Activated B cell treated with CpG ODN at 0.5 μM for 24 hours (primary cell): ENCODE measurements around the gene LSR. TPM values are rescaled to one million over a fixed set of nuclear protein-coding genes. Genes with fewer than 3 reads are reported as not detected.

Experiments
- ATAC-seq: fragments of 200-7000 bp; cut with Tn5 transposase; one replicate; pipeline ENCODE4 v1.10.0; 2021; ENCODE audit warnings: low read depth, mild to moderate bottlenecking, moderate library complexity
- CTCF ChIA-PET: fragments of 350-600 bp; sonication (Branson Sonifier 250); formaldehyde crosslinking; loops from one replicate; lab custom pipeline; 2021; ENCODE audit warnings: antibody characterized with exemption; lab: Charles Lee
- POLR2A ChIA-PET: fragments of 350-600 bp; sonication (Branson Sonifier 250); formaldehyde crosslinking; loops from one replicate; lab custom pipeline; 2021; ENCODE audit warnings: antibody characterized with exemption; lab: Charles Lee
- DNase-seq: peaks from one replicate; pipeline ENCODE4 v3.0.0; 2022
- H3K27ac Mint-ChIP-seq: one replicate; pipeline ENCODE4 v1.8.0; 2020; ENCODE audit warnings: mixed read lengths
- H3K27me3 Mint-ChIP-seq: one replicate; pipeline ENCODE4 v1.8.0; 2021; ENCODE audit warnings: mixed read lengths
- H3K36me3 Mint-ChIP-seq: one replicate; pipeline ENCODE4 v1.8.0; 2021; ENCODE audit warnings: low read depth, mixed read lengths
- H3K4me1 Mint-ChIP-seq: one replicate; pipeline ENCODE4 v1.8.0; 2021; ENCODE audit warnings: mixed read lengths
- H3K4me3 Mint-ChIP-seq: one replicate; pipeline ENCODE4 v1.8.0; 2020; ENCODE audit warnings: mild to moderate bottlenecking, mixed read lengths
- H3K9me3 Mint-ChIP-seq: one replicate; pipeline ENCODE4 v1.8.0; 2020; ENCODE audit warnings: mixed read lengths
- CTCF ChIP-seq: fragments of 200-600 bp; IDR thresholded peaks from one replicate; pipeline ENCODE4 v1.8.0; 2022; ENCODE audit warnings: antibody characterized with exemption, mild to moderate bottlenecking
- intact Hi-C: fragments of 100-400 bp; cut with micrococcal nuclease; formaldehyde crosslinking; loops from one replicate; pipeline ENCODE4 v1.15.1; 2024
- total RNA-seq: library from RNA; stranded (reverse); gene quantifications from 2 replicates; pipeline ENCODE4 v1.2.3, GENCODE V29; 2022

The LSR gene
- total RNA-seq, 1 donor from 2014 or later, result 18.0 TPM

- H3K27ac Mint-ChIP-seq, result no peak overlapping the region
- ChIA-PET POLR2A (interaction anchor here (0.6 to 1.7 kb wide), 7 partner anchors 11 to 380 kb away, joined by 3 to 6 read pairs (median 4); partner anchors contain the start of gene FFAR1), CTCF (no interaction called here)
- no peak for TF ChIP-seq CTCF
- DNase-seq (no peak), ATAC-seq (no peak)
- no peaks in the 10 kb centered on the region for H3K36me3 Mint-ChIP-seq
- intact Hi-C loops, result no loop called here
- peaks cover 72% of the 10 kb centered on the region for H3K4me1 Mint-ChIP-seq
- H3K4me3 Mint-ChIP-seq, result no peak overlapping the region
- H3K9me3 Mint-ChIP-seq, result no peaks in the 10 kb centered on the region
- H3K27me3 Mint-ChIP-seq, result no peaks in the 10 kb centered on the region
These were observed 63.3 kb downstream of the LSR start for GRCh38 chr19:35311901-35312665.

- H3K27ac Mint-ChIP-seq, result no peak overlapping the region
These were observed 64.8 kb downstream of the LSR start for GRCh38 chr19:35313587-35313986.

GRCh38 chr19:35314031-35314430 is 65.2 kb downstream of the LSR start:
- ATAC-seq (no peak), DNase-seq (no peak)
- Mint-ChIP-seq H3K9me3 (no peaks in the 10 kb centered on the region), H3K4me3 (no peak overlapping the region), H3K36me3 (no peaks in the 10 kb centered on the region), H3K4me1 (peaks cover 70% of the 10 kb centered on the region), H3K27ac (peak overlapping the region; percentile 50), H3K27me3 (no peaks in the 10 kb centered on the region)
- no peak for TF ChIP-seq CTCF
- intact Hi-C loops, result no loop called here
- ChIA-PET POLR2A (interaction anchor here (0.6 to 1.3 kb wide), 8 partner anchors 9 to 286 kb away, joined by 3 to 7 read pairs (median 4); partner anchors contain the start of genes CD22 and FFAR1), CTCF (interaction anchor here (1.2 kb wide), 2 partner anchors 19 to 181 kb away, joined by 3 to 4 read pairs; no protein-coding TSS in a partner anchor)

More at GRCh38 chr19:35313587-35313986, 64.8 kb downstream of the LSR start:
- no peak for TF ChIP-seq CTCF
- ChIA-PET POLR2A (interaction anchor here (0.7 to 1.3 kb wide), 7 partner anchors 9 to 149 kb away, joined by 3 to 7 read pairs (median 3); partner anchors contain the start of genes CD22 and FFAR1), CTCF (interaction anchor here (1.2 kb wide), 1 partner anchor 182 kb away, joined by 4 read pairs; no protein-coding TSS in a partner anchor)
- intact Hi-C loops, result no loop called here
- Mint-ChIP-seq H3K4me1 (peaks cover 70% of the 10 kb centered on the region), H3K9me3 (no peaks in the 10 kb centered on the region), H3K27me3 (no peaks in the 10 kb centered on the region), H3K4me3 (no peak overlapping the region), H3K36me3 (no peaks in the 10 kb centered on the region)
- DNase-seq, result no peak
- ATAC-seq, result no peak

- H3K27ac Mint-ChIP-seq, result peak overlapping the region; percentile 50
- no peaks in the 10 kb centered on the region for H3K9me3 Mint-ChIP-seq
- CTCF ChIA-PET, result interaction anchor here (0.7 to 1.2 kb wide), 5 partner anchors 8 to 180 kb away, joined by 3 to 4 read pairs (median 3); no protein-coding TSS in a partner anchor
- no peaks in the 10 kb centered on the region for H3K36me3 Mint-ChIP-seq
- DNase-seq (no peak), ATAC-seq (no peak)
- TF ChIP-seq CTCF, result no peak
- H3K4me1 Mint-ChIP-seq, result peaks cover 73% of the 10 kb centered on the region
- H3K4me3 Mint-ChIP-seq, result no peak overlapping the region
- intact Hi-C loops, result no loop called here
- H3K27me3 Mint-ChIP-seq, result no peaks in the 10 kb centered on the region
- POLR2A ChIA-PET, result interaction anchor here (0.6 to 11.0 kb wide), 3 partner anchors 17 to 287 kb away, joined by 4 to 304 read pairs (median 124); partner anchors contain the start of genes CD22 and FFAR1
These were observed 66.2 kb downstream of the LSR start for GRCh38 chr19:35314858-35315470.
